Measurements from ENCODE around the gene DDX56. TPM values are rescaled to one million over a fixed set of nuclear protein-coding genes. Genes with fewer than 3 reads are reported as not detected.

Gene DDX56
- total and polyA plus RNA-seq, 2 of the 13 experiments (the other 11 are each of a cell fraction or from before 2014, with no cell fraction given): 82.6 to 120 TPM

DNA sequence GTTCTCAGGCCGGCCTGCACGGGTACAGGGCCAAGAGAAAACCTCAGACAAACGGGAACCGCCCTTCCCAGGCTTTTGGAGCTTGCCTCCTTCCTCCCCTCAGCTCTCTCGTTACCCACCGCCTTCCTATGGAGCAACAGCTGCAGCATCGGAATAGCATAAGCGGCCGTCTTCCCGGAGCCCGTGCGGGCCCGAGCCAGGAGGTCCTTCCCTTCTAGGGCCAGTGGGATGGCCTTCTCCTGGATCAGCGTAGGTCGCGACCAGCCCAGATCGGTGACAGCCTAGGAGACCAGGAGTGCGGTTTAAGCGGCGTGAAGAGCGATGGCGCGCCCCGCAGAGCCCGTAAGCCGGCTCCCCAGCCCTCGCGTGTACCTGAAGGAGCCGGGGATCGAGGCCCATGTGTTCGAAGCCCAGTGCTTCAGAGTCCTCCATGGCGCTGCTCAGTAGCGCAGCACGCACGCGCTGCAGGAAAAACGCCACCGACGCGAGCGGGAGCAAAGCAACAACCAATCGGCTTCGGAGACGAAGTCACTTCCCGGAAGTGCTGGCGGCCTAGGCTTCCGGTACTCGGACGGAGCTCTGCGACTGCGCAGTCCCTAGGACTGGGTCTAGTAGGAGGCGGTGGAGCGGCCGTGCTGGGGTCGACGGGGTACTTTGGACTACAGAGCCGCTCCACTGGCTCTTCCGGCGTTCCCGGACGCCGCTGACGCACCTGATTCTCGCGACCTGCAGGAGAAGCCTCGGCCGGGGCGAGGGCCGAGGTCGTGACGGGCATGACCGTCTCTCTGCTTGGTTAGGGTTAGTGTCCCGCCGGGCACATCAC is at the start of gene DDX56 (continued):
- TF ChIP-seq ZFP90 (CRISPR knock-in tag; IDR thresholded peaks at IDR 0.05; ENCODE audit: borderline replicate concordance) (peak; percentile 94; the same call in 1 of the 2 replicates), SP140L (CRISPR knock-in tag; IDR thresholded peaks at IDR 0.05; ENCODE audit: borderline replicate concordance) (no peak; the same call in 1 of the 2 replicates), ZNF660 (CRISPR knock-in tag; IDR thresholded peaks at IDR 0.05; ENCODE audit: borderline replicate concordance, low read depth) (no peak), ZFX (CRISPR knock-in tag; IDR thresholded peaks at IDR 0.05; ENCODE audit: low read depth) (peak; percentile 94), ZFY (CRISPR knock-in tag; IDR thresholded peaks at IDR 0.05) (peak; percentile 97), ZMYM2 (CRISPR knock-in tag; IDR thresholded peaks at IDR 0.05) (peak; percentile 66; the same call in 1 of the 2 replicates), ZNF772 (CRISPR knock-in tag; IDR thresholded peaks at IDR 0.05) (peak; percentile 98), SOX6 (IDR thresholded peaks at IDR 0.05) (no peak), SOX6 (CRISPR knock-in tag; IDR thresholded peaks at IDR 0.05) (peak; percentile 52; the same call in 1 of the 2 replicates), GTF2F1 (IDR thresholded peaks at IDR 0.05; ENCODE audit: low read length) (no peak), ZNF138 (CRISPR knock-in tag; IDR thresholded peaks at IDR 0.05; ENCODE audit: low read depth) (no peak; the same call in 1 of the 2 replicates)
- TF ChIP-seq, protein P1, sequence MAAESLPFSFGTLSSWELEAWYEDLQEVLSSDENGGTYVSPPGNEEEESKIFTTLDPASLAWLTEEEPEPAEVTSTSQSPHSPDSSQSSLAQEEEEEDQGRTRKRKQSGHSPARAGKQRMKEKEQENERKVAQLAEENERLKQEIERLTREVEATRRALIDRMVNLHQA (CRISPR knock-in tag; IDR thresholded peaks at IDR 0.05): no peak
- TF ChIP-seq, protein P2, sequence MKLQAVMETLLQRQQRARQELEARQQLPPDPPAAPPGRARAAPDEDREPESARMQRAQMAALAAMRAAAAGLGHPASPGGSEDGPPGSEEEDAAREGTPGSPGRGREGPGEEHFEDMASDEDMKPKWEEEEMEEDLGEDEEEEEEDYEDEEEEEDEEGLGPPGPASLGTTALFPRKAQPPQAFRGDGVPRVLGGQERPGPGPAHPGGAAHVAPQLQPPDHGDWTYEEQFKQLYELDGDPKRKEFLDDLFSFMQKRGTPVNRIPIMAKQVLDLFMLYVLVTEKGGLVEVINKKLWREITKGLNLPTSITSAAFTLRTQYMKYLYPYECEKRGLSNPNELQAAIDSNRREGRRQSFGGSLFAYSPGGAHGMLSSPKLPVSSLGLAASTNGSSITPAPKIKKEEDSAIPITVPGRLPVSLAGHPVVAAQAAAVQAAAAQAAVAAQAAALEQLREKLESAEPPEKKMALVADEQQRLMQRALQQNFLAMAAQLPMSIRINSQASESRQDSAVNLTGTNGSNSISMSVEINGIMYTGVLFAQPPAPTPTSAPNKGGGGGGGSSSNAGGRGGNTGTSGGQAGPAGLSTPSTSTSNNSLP (IDR thresholded peaks at IDR 0.05; ENCODE audit: low read depth, low read length): no peak
- TF ChIP-seq, protein P3, sequence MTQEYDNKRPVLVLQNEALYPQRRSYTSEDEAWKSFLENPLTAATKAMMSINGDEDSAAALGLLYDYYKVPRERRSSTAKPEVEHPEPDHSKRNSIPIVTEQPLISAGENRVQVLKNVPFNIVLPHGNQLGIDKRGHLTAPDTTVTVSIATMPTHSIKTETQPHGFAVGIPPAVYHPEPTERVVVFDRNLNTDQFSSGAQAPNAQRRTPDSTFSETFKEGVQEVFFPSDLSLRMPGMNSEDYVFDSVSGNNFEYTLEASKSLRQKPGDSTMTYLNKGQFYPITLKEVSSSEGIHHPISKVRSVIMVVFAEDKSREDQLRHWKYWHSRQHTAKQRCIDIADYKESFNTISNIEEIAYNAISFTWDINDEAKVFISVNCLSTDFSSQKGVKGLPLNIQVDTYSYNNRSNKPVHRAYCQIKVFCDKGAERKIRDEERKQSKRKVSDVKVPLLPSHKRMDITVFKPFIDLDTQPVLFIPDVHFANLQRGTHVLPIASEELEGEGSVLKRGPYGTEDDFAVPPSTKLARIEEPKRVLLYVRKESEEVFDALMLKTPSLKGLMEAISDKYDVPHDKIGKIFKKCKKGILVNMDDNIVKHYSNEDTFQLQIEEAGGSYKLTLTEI (CRISPR knock-in tag; conservative IDR thresholded peaks at IDR 0.05): no peak
- TF ChIP-seq, protein P4, sequence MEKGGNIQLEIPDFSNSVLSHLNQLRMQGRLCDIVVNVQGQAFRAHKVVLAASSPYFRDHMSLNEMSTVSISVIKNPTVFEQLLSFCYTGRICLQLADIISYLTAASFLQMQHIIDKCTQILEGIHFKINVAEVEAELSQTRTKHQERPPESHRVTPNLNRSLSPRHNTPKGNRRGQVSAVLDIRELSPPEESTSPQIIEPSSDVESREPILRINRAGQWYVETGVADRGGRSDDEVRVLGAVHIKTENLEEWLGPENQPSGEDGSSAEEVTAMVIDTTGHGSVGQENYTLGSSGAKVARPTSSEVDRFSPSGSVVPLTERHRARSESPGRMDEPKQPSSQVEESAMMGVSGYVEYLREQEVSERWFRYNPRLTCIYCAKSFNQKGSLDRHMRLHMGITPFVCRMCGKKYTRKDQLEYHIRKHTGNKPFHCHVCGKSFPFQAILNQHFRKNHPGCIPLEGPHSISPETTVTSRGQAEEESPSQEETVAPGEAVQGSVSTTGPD (CRISPR knock-in tag; IDR thresholded peaks at IDR 0.05): peak; percentile 32; the same call in 1 of the 2 replicates
- TF ChIP-seq, protein P5, sequence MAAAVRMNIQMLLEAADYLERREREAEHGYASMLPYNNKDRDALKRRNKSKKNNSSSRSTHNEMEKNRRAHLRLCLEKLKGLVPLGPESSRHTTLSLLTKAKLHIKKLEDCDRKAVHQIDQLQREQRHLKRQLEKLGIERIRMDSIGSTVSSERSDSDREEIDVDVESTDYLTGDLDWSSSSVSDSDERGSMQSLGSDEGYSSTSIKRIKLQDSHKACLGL (CRISPR knock-in tag; IDR thresholded peaks at IDR 0.05): peak; percentile 96
- TF ChIP-seq, protein P6, sequence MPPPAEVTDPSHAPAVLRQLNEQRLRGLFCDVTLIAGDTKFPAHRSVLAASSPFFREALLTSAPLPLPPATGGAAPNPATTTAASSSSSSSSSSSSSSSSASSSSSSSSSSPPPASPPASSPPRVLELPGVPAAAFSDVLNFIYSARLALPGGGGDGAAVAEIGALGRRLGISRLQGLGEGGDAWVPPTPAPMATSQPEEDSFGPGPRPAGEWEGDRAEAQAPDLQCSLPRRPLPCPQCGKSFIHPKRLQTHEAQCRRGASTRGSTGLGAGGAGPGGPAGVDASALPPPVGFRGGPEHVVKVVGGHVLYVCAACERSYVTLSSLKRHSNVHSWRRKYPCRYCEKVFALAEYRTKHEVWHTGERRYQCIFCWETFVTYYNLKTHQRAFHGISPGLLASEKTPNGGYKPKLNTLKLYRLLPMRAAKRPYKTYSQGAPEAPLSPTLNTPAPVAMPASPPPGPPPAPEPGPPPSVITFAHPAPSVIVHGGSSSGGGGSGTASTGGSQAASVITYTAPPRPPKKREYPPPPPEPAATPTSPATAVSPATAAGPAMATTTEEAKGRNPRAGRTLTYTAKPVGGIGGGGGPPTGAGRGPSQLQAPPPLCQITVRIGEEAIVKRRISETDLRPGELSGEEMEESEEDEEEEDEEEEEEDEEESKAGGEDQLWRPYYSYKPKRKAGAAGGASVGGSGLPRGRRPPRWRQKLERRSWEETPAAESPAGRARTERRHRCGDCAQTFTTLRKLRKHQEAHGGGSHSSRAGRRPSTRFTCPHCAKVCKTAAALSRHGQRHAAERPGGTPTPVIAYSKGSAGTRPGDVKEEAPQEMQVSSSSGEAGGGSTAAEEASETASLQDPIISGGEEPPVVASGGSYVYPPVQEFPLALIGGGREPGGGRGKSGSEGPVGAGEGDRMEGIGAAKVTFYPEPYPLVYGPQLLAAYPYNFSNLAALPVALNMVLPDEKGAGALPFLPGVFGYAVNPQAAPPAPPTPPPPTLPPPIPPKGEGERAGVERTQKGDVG (CRISPR knock-in tag; IDR thresholded peaks at IDR 0.05; ENCODE audit: borderline replicate concordance): peak; percentile 92; the same call in 1 of the 2 replicates

Measured in HepG2 (cell line).